B cell (primary cell): ENCODE results near the gene ST8SIA6. TPM values are rescaled to one million over a fixed set of nuclear protein-coding genes. Genes with fewer than 3 reads are reported as not detected.

ENCODE experiments used
- ATAC-seq: fragments of 200-7000 bp; cut with Tn5 transposase; one replicate; pipeline ENCODE4 v1.10.0; 2021; ENCODE audit warnings: low read depth, mild to moderate bottlenecking, moderate number of reproducible peaks, moderate library complexity
- CTCF ChIA-PET: fragments of 350-600 bp; sonication (Branson Sonifier 250); formaldehyde crosslinking; loops from one replicate; lab custom pipeline; 2021; ENCODE audit warnings: antibody characterized with exemption, inconsistent platforms; lab: Charles Lee
- POLR2A ChIA-PET: fragments of 350-600 bp; sonication (Branson Sonifier 250); formaldehyde crosslinking; loops from one replicate; lab custom pipeline; 2021; ENCODE audit warnings: antibody characterized with exemption; lab: Charles Lee
- DNase-seq: peaks from one replicate; pipeline ENCODE4 v3.0.0; 2013
- H2AFZ ChIP-seq: 2 replicates; pipeline ENCODE4 v1.6.1; 2012; ENCODE audit warnings: mild to moderate bottlenecking, low read depth, low read length; ENCODE audit not compliant: insufficient read depth, poor library complexity, severe bottlenecking
- H3K27ac ChIP-seq, 2 donors: 1 replicate in 1 of 2; 2 replicates in 1 of 2; pipeline ENCODE4 v1.5.1; 2012 to 2013; ENCODE audit warnings: low read length in 2 of 2, mild to moderate bottlenecking in 2 of 2, moderate library complexity in 1 of 2
- H3K27me3 ChIP-seq, 4 experiments: fragments of 200-600 bp in 1 of 4; sonication (generic) in 1 of 4; replicated peaks in 1 of 4; 1 replicate in 2 of 4; 2 replicates in 2 of 4; pipeline versions ENCODE4 v1.6.1 to v1.7.0; 2013 to 2016; ENCODE audit warnings: low read length in 3 of 4, mild to moderate bottlenecking in 2 of 4, mixed read lengths in 1 of 4, moderate library complexity in 1 of 4; ENCODE audit not compliant: insufficient read depth in 4 of 4, control insufficient read depth in 3 of 4; ENCODE audit errors: control extremely low read depth in 1 of 4
- H3K36me3 ChIP-seq, 2 experiments: replicated peaks in 1 of 2; 1 replicate in 1 of 2; 2 replicates in 1 of 2; pipeline versions ENCODE4 v1.6.1 to v1.7.1; 2013; ENCODE audit warnings: low read length in 1 of 2; ENCODE audit not compliant: insufficient read depth in 2 of 2, control insufficient read depth in 1 of 2; ENCODE audit errors: control extremely low read depth in 1 of 2, extremely low read depth in 1 of 2
- H3K4me1 ChIP-seq, 2 donors: fragments of 200-600 bp in 1 of 2; sonication (generic) in 1 of 2; 1 replicate in 1 of 2; 2 replicates in 1 of 2; pipeline versions ENCODE4 v1.5.1 to v1.6.1; 2013 to 2017; ENCODE audit warnings: low read length in 2 of 2; ENCODE audit not compliant: control insufficient read depth in 2 of 2, insufficient read depth in 2 of 2
- H3K4me2 ChIP-seq: replicated peaks from 2 replicates; pipeline ENCODE3; 2012; ENCODE audit warnings: mild to moderate bottlenecking, low read depth, low read length; ENCODE audit not compliant: poor library complexity, severe bottlenecking
- H3K4me3 ChIP-seq, 5 experiments: fragments of 200-600 bp in 1 of 5; sonication (generic) in 1 of 5; 1 replicate in 3 of 5; 2 replicates in 2 of 5; pipeline versions ENCODE4 v1.5.1 to v1.7.0; 2011 to 2016; ENCODE audit warnings: low read length in 4 of 5, mild to moderate bottlenecking in 4 of 5, low read depth in 2 of 5, control low read depth in 1 of 5, moderate library complexity in 1 of 5; ENCODE audit not compliant: insufficient read depth in 1 of 5; ENCODE audit errors: control extremely low read depth in 1 of 5, extremely low read depth in 1 of 5
- H3K79me2 ChIP-seq: fragments of 200-600 bp; sonication (generic); one replicate; pipeline ENCODE4 v1.6.0; 2016; ENCODE audit warnings: low read length; ENCODE audit not compliant: control insufficient read depth, insufficient read depth
- H3K9ac ChIP-seq: fragments of 200-600 bp; sonication (generic); 2 replicates; pipeline ENCODE4 v1.6.1; 2017; ENCODE audit warnings: mild to moderate bottlenecking, low read length, moderate library complexity
- H3K9me3 ChIP-seq, 3 donors: one replicate each; pipeline versions ENCODE4 v1.6.1 to v1.7.1; 2013; ENCODE audit warnings: low read length in 2 of 3; ENCODE audit not compliant: control insufficient read depth in 2 of 3, insufficient read depth in 1 of 3; ENCODE audit errors: control extremely low read depth in 1 of 3
- H4K20me1 ChIP-seq: 2 replicates; pipeline ENCODE4 v1.6.0; 2012; ENCODE audit warnings: mild to moderate bottlenecking, low read length; ENCODE audit not compliant: insufficient read depth, control insufficient read depth, poor library complexity, severe bottlenecking
- H3K27ac Mint-ChIP-seq: one replicate; pipeline ENCODE4 v1.8.0; 2021; ENCODE audit warnings: mixed read lengths
- H3K27me3 Mint-ChIP-seq: one replicate; pipeline ENCODE4 v1.8.0; 2021; ENCODE audit warnings: mixed read lengths
- H3K4me1 Mint-ChIP-seq: one replicate; pipeline ENCODE4 v1.8.0; 2021; ENCODE audit warnings: mixed read lengths
- H3K4me3 Mint-ChIP-seq: one replicate; pipeline ENCODE4 v1.8.0; 2021; ENCODE audit warnings: mixed read lengths
- H3K9me3 Mint-ChIP-seq: one replicate; pipeline ENCODE4 v1.8.0; 2022; ENCODE audit warnings: mixed read lengths; ENCODE audit not compliant: insufficient read depth
- EZH2 ChIP-seq: IDR thresholded peaks from 2 replicates; pipeline ENCODE4 v1.6.1; 2012; ENCODE audit warnings: borderline replicate concordance, low read depth, mild to moderate bottlenecking, moderate library complexity, low read length; ENCODE audit not compliant: insufficient read depth, poor library complexity, severe bottlenecking
- WGBS: methylation state at CpG from one replicate; pipeline ENCODE4 v1.1.5; 2013; ENCODE audit warnings: missing lambda C conversion rate; ENCODE audit not compliant: insufficient coverage; 5-methylcytosine and 5-hydroxymethylcytosine counted together
- intact Hi-C: fragments of 100-400 bp; cut with micrococcal nuclease; formaldehyde crosslinking; loops from one replicate; pipeline ENCODE4 v1.10.0; 2022
- polyA plus RNA-seq: library from polyadenylated mRNA; depleted of rRNA; stranded (reverse); fragments of >200 nt; gene quantifications from 2 replicates; pipeline ENCODE4 v1.2.3, GENCODE V29; 2012
- total RNA-seq, 2 donors: library from RNA; stranded (reverse); fragments of 120-200 nt in 1 of 2; gene quantifications; 1 replicate in 1 of 2; 2 replicates in 1 of 2; pipeline versions ENCODE4 v1.2.3 to v1.2.4, GENCODE V29; 2013 to 2022
- TF ChIP-seq, protein P1 (sequence below): fragments of 200-600 bp; IDR thresholded peaks from one replicate; pipeline ENCODE4 v1.8.0; 2022; ENCODE audit warnings: antibody characterized with exemption, mild to moderate bottlenecking

Gene ST8SIA6
- total and polyA plus RNA-seq, 2 donors (not counting 1 experiment from before 2014, with no cell fraction given): 0.04 TPM; not detected in 1

GRCh38 chr10:17386021-17386420 is 68.4 kb downstream of the ST8SIA6 start:
- ChIA-PET POLR2A (no interaction called here), CTCF (no interaction called here)
- Mint-ChIP-seq H3K9me3 (no peaks in the 10 kb centered on the region), H3K27ac (no peak overlapping the region), H3K4me1 (no peaks in the 10 kb centered on the region), H3K27me3 (no peaks in the 10 kb centered on the region), H3K4me3 (no peak overlapping the region)
- ATAC-seq (no peak), DNase-seq (no peak)
- intact Hi-C loops: no loop called here
- TF ChIP-seq, protein P1, sequence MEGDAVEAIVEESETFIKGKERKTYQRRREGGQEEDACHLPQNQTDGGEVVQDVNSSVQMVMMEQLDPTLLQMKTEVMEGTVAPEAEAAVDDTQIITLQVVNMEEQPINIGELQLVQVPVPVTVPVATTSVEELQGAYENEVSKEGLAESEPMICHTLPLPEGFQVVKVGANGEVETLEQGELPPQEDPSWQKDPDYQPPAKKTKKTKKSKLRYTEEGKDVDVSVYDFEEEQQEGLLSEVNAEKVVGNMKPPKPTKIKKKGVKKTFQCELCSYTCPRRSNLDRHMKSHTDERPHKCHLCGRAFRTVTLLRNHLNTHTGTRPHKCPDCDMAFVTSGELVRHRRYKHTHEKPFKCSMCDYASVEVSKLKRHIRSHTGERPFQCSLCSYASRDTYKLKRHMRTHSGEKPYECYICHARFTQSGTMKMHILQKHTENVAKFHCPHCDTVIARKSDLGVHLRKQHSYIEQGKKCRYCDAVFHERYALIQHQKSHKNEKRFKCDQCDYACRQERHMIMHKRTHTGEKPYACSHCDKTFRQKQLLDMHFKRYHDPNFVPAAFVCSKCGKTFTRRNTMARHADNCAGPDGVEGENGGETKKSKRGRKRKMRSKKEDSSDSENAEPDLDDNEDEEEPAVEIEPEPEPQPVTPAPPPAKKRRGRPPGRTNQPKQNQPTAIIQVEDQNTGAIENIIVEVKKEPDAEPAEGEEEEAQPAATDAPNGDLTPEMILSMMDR: no peak
- no peak for TF ChIP-seq EZH2
- WGBS: 99% methylated on average over 14 of the region's 18 CpGs
- no peaks in the 10 kb centered on the region for H3K79me2 ChIP-seq
- H3K4me2 ChIP-seq: no peak overlapping the region
- no peaks in the 10 kb centered on the region for H4K20me1 ChIP-seq
- H3K9me3 ChIP-seq: peaks cover 0 to 15% (median 0%) of the 10 kb centered on the region in 3 donors
- H3K9ac ChIP-seq: no peak overlapping the region
- H3K4me1 ChIP-seq: no peaks in the 10 kb centered on the region
- H3K36me3 ChIP-seq: no peaks in the 10 kb centered on the region
- H3K27me3 ChIP-seq: peaks cover 0 to 3% (median 0%) of the 10 kb centered on the region in 4 experiments
- H3K4me3 ChIP-seq: no peak overlapping the region
- H2AFZ ChIP-seq: no peak overlapping the region
- H3K27ac ChIP-seq: no peak overlapping the region

DNA sequence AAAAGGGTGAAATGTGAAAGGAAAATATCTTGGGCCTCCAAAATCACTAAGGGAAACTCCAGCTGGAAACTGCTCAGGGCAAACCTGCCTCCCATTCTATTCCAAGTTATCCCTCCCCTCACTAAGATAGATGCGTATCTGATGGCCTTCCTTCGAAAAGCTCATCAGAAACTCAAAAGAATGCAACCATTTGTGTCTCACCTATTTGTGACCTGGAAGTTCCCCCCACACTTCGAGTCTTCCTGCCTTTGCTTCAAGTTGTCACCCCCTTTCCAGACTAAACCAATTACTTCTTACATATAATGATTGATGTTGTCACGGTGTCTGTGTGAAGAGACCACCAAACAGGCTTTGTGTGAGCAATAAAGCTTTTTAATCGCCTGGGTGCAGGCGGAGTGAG is 69.3 kb downstream of the ST8SIA6 start:
- TF ChIP-seq, protein P1: no peak
- no peak for TF ChIP-seq EZH2
- no peaks in the 10 kb centered on the region for H3K79me2 ChIP-seq
- peaks cover 0 to 3% (median 0%) of the 10 kb centered on the region in 4 experiments for H3K27me3 ChIP-seq
- H3K4me3 Mint-ChIP-seq: no peak overlapping the region
- ATAC-seq: no peak
- DNase-seq: no peak
- no peaks in the 10 kb centered on the region for H3K4me1 ChIP-seq
- H3K4me1 Mint-ChIP-seq: no peaks in the 10 kb centered on the region
- no peak overlapping the region for H3K27ac ChIP-seq
- CTCF ChIA-PET: no interaction called here
- H3K27me3 Mint-ChIP-seq: no peaks in the 10 kb centered on the region
- no peak overlapping the region for H3K4me3 ChIP-seq
- no peak overlapping the region for H3K9ac ChIP-seq
- peaks cover 0 to 15% (median 0%) of the 10 kb centered on the region in 3 donors for H3K9me3 ChIP-seq
- H3K9me3 Mint-ChIP-seq: no peaks in the 10 kb centered on the region
- H3K4me2 ChIP-seq: no peak overlapping the region
- POLR2A ChIA-PET: no interaction called here
- WGBS: 87% methylated on average over 4 of the region's 6 CpGs
- H2AFZ ChIP-seq: no peak overlapping the region
- no peak overlapping the region for H3K27ac Mint-ChIP-seq
- H3K36me3 ChIP-seq: no peaks in the 10 kb centered on the region
- no peaks in the 10 kb centered on the region for H4K20me1 ChIP-seq
- intact Hi-C loops: no loop called here
